Astrocyte (in vitro differentiated cells and primary cell): ENCODE data around the gene MLKL. TPM values are rescaled to one million over a fixed set of nuclear protein-coding genes. Genes with fewer than 3 reads are reported as not detected.

Experiments used
- DNase-seq: peaks from one replicate; pipeline ENCODE4 v3.0.0-alpha.2; 2010; ENCODE audit warnings: low read depth
- FAIRE-seq: peaks from 2 replicates; lab custom pipeline; 2011; peaks lifted over from hg19 to GRCh38; lab: Jason Lieb, UNC
- H2AFZ ChIP-seq: 2 replicates; pipeline ENCODE4 v1.6.0; 2012; ENCODE audit warnings: low read depth, low read length, inconsistent platforms
- H3K27ac ChIP-seq: 2 replicates; pipeline ENCODE4 v1.5.1; 2011; ENCODE audit warnings: low read depth, low read length, inconsistent platforms
- H3K27me3 ChIP-seq: 2 replicates; pipeline ENCODE4 v1.6.0; 2011; ENCODE audit warnings: low read length, inconsistent platforms; ENCODE audit not compliant: insufficient read depth
- H3K36me3 ChIP-seq: 2 replicates; pipeline ENCODE4 v1.5.1; 2011; ENCODE audit warnings: low read length, inconsistent platforms; ENCODE audit not compliant: insufficient read depth
- H3K4me1 ChIP-seq: 2 replicates; pipeline ENCODE4 v1.5.1; 2011; ENCODE audit warnings: low read length, inconsistent platforms; ENCODE audit not compliant: insufficient read depth
- H3K4me2 ChIP-seq: 2 replicates; pipeline ENCODE4 v1.6.0; 2012; ENCODE audit warnings: low read length, inconsistent platforms
- H3K4me3 ChIP-seq: 2 replicates; pipeline ENCODE4 v1.5.1; 2011; ENCODE audit warnings: low read depth, mild to moderate bottlenecking, low read length, inconsistent platforms; ENCODE audit not compliant: insufficient read depth
- H3K79me2 ChIP-seq: 2 replicates; pipeline ENCODE4 v1.6.0; 2012; ENCODE audit warnings: mild to moderate bottlenecking, low read length, inconsistent platforms; ENCODE audit not compliant: insufficient read depth
- H3K9ac ChIP-seq: 2 replicates; pipeline ENCODE4 v1.6.0; 2012; ENCODE audit warnings: mild to moderate bottlenecking, low read length, inconsistent platforms
- H3K9me3 ChIP-seq: 2 replicates; pipeline ENCODE4 v1.5.1; 2012; ENCODE audit warnings: low read depth, mild to moderate bottlenecking, low read length, inconsistent platforms; ENCODE audit not compliant: insufficient read depth
- H4K20me1 ChIP-seq: 2 replicates; pipeline ENCODE4 v1.6.0; 2012; ENCODE audit warnings: low read length, inconsistent platforms; ENCODE audit not compliant: insufficient read depth
- H3K27ac Mint-ChIP-seq: one replicate; pipeline ENCODE4 v1.8.0; 2021; ENCODE audit warnings: mild to moderate bottlenecking, mixed read lengths; ENCODE audit not compliant: unreplicated experiment
- H3K27me3 Mint-ChIP-seq: one replicate; pipeline ENCODE4 v1.8.0; 2021; ENCODE audit warnings: low read depth, mixed read lengths; ENCODE audit not compliant: unreplicated experiment
- H3K36me3 Mint-ChIP-seq: one replicate; pipeline ENCODE4 v1.8.0; 2021; ENCODE audit warnings: low read depth, mixed read lengths; ENCODE audit not compliant: unreplicated experiment
- H3K4me1 Mint-ChIP-seq: one replicate; pipeline ENCODE4 v1.8.0; 2021; ENCODE audit warnings: low read depth, mixed read lengths; ENCODE audit not compliant: unreplicated experiment
- H3K4me3 Mint-ChIP-seq: one replicate; pipeline ENCODE4 v1.8.0; 2021; ENCODE audit warnings: mild to moderate bottlenecking, moderate library complexity, mixed read lengths; ENCODE audit not compliant: unreplicated experiment
- H3K9me3 Mint-ChIP-seq: one replicate; pipeline ENCODE4 v1.8.0; 2021; ENCODE audit warnings: mild to moderate bottlenecking, mixed read lengths; ENCODE audit not compliant: unreplicated experiment
- EZH2 ChIP-seq: IDR thresholded peaks from 2 replicates; pipeline ENCODE4 v1.6.1; 2012; ENCODE audit warnings: mild to moderate bottlenecking, low read length, inconsistent platforms; ENCODE audit not compliant: insufficient read depth
- total RNA-seq: library from RNA; stranded (reverse); gene quantifications from 2 replicates; pipeline ENCODE4 v1.2.1, GENCODE V29; 2021
- TF ChIP-seq, protein P1 (sequence below): IDR thresholded peaks from 2 replicates; pipeline ENCODE4 v1.5.1; 2011; ENCODE audit warnings: low read depth, mild to moderate bottlenecking, inconsistent platforms, low read length, moderate library complexity; ENCODE audit not compliant: insufficient read depth

The MLKL gene
- total RNA-seq, 1 donor from 2014 or later: 6.2 TPM

DNA sequence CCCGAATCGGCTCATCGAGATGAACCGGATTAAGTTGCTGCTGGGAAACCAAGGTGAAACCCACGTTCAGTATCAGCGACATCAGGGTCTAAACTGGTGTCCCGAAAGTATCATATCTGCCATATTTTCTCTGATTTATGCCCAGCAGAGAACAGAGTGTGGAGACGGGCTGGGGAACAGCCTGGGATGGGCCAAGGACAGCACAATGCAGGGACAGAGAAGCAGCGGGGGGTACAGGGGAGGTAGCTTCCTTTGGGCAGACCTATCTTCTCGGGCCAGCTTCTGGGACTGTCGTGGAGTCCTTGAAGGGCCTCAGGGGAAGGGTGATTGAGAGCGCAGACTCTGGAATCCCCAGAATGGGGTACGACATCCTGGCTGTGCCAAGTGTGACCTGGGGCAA is 17.5 kb upstream of the MLKL start:
- Mint-ChIP-seq H3K27ac (no peak overlapping the region), H3K4me1 (no peaks in the 10 kb centered on the region), H3K9me3 (peaks cover 5% of the 10 kb centered on the region), H3K4me3 (no peak overlapping the region), H3K27me3 (peaks cover 37% of the 10 kb centered on the region), H3K36me3 (no peaks in the 10 kb centered on the region)
- no peak overlapping the region for H3K4me3 ChIP-seq
- H3K79me2 ChIP-seq: no peaks in the 10 kb centered on the region
- H3K27ac ChIP-seq: no peak overlapping the region
- no peaks in the 10 kb centered on the region for H3K36me3 ChIP-seq
- no peaks in the 10 kb centered on the region for H3K9me3 ChIP-seq
- H2AFZ ChIP-seq: no peak overlapping the region
- FAIRE-seq (no peak), DNase-seq (no peak)
- no peak overlapping the region for H3K4me2 ChIP-seq
- TF ChIP-seq EZH2: no peak
- TF ChIP-seq, protein P1, sequence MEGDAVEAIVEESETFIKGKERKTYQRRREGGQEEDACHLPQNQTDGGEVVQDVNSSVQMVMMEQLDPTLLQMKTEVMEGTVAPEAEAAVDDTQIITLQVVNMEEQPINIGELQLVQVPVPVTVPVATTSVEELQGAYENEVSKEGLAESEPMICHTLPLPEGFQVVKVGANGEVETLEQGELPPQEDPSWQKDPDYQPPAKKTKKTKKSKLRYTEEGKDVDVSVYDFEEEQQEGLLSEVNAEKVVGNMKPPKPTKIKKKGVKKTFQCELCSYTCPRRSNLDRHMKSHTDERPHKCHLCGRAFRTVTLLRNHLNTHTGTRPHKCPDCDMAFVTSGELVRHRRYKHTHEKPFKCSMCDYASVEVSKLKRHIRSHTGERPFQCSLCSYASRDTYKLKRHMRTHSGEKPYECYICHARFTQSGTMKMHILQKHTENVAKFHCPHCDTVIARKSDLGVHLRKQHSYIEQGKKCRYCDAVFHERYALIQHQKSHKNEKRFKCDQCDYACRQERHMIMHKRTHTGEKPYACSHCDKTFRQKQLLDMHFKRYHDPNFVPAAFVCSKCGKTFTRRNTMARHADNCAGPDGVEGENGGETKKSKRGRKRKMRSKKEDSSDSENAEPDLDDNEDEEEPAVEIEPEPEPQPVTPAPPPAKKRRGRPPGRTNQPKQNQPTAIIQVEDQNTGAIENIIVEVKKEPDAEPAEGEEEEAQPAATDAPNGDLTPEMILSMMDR: no peak
- H4K20me1 ChIP-seq: no peaks in the 10 kb centered on the region
- H3K4me1 ChIP-seq: no peaks in the 10 kb centered on the region
- no peaks in the 10 kb centered on the region for H3K27me3 ChIP-seq
- H3K9ac ChIP-seq: no peak overlapping the region

DNA sequence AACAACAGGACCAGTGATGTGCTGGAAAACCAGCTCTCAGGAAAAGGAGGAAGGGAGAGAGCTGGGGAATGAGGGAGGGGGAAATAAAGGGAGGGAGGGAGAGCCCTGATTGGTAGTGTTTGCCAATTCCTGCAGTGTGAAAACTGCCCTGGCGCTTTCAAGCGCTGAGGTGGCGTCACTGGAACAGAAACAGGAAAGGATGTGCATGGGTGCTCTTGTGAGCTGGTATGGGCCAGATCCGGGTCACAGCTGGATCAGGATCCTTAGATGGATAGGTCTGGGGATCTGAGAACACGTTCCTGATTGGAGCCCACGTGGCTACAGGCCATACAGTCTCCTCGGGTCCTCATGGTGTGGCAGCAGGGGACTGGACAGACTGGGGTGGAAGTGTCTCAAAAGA is 16.7 kb upstream of the MLKL start:
- no peak overlapping the region for H3K4me3 ChIP-seq
- Mint-ChIP-seq H3K27me3 (peaks cover 45% of the 10 kb centered on the region), H3K9me3 (peaks cover 3% of the 10 kb centered on the region), H3K4me3 (no peak overlapping the region), H3K4me1 (no peaks in the 10 kb centered on the region), H3K36me3 (no peaks in the 10 kb centered on the region), H3K27ac (no peak overlapping the region)
- no peaks in the 10 kb centered on the region for H3K9me3 ChIP-seq
- no peaks in the 10 kb centered on the region for H3K36me3 ChIP-seq
- H3K4me2 ChIP-seq: no peak overlapping the region
- H3K27ac ChIP-seq: no peak overlapping the region
- no peak overlapping the region for H3K9ac ChIP-seq
- H3K79me2 ChIP-seq: no peaks in the 10 kb centered on the region
- TF ChIP-seq, protein P1: no peak
- FAIRE-seq (no peak), DNase-seq (no peak)
- H3K27me3 ChIP-seq: peaks cover 2% of the 10 kb centered on the region
- no peaks in the 10 kb centered on the region for H3K4me1 ChIP-seq
- no peak overlapping the region for H2AFZ ChIP-seq
- H4K20me1 ChIP-seq: no peaks in the 10 kb centered on the region

DNA sequence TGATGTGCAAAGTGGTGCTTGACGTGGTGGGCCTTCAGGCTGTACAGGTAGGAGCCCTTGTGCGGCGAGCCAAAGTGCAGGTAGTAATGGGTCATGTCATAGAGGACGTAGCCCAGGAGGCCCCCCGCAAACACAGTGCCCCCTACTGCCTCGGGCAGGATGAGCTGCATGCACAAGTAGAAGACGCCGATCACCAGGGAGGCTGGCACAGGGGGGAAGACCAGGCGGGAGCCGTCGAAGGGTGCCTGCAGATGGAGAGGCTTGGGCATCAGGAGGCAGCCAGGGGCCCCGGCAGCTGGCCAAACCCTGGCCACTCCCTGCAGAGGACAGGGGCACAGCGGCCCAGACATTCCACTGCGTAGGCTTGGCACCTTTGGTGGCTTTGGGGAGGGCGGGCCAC is 15.7 kb upstream of the MLKL start:
- no peak overlapping the region for H3K4me2 ChIP-seq
- H3K36me3 ChIP-seq: no peaks in the 10 kb centered on the region
- H2AFZ ChIP-seq: no peak overlapping the region
- H3K9ac ChIP-seq: no peak overlapping the region
- no peaks in the 10 kb centered on the region for H3K79me2 ChIP-seq
- Mint-ChIP-seq H3K27ac (no peak overlapping the region), H3K4me3 (no peak overlapping the region), H3K9me3 (peaks cover 3% of the 10 kb centered on the region), H3K27me3 (peaks cover 44% of the 10 kb centered on the region), H3K4me1 (no peaks in the 10 kb centered on the region), H3K36me3 (no peaks in the 10 kb centered on the region)
- peaks cover 3% of the 10 kb centered on the region for H3K27me3 ChIP-seq
- TF ChIP-seq, protein P1: no peak
- no peak for TF ChIP-seq EZH2
- FAIRE-seq: no peak
- no peak overlapping the region for H3K4me3 ChIP-seq
- no peaks in the 10 kb centered on the region for H3K9me3 ChIP-seq
- no peaks in the 10 kb centered on the region for H4K20me1 ChIP-seq
- no peaks in the 10 kb centered on the region for H3K4me1 ChIP-seq
- no peak overlapping the region for H3K27ac ChIP-seq
- DNase-seq: no peak
